Body of pancreas (tissue), 4 donors: ENCODE results near the gene VAPB. TPM values are rescaled to one million over a fixed set of nuclear protein-coding genes. Genes with fewer than 3 reads are reported as not detected.

Experiments
- ATAC-seq: fragments of 150-250 bp; one replicate; pipeline ENCODE4 v1.9.1; 2016
- DNase-seq, 4 donors: peaks; one replicate each; pipeline ENCODE4 v3.0.0-alpha.2; 2019
- H3K27ac ChIP-seq, 4 donors: fragments of 200-600 bp; sonication (generic); 1 replicate in 3 of 4; 2 replicates in 1 of 4; pipeline versions ENCODE4 v1.5.1 to v1.6.1; 2016 to 2019; ENCODE audit warnings: mild to moderate bottlenecking in 1 of 4, mixed read lengths in 1 of 4, moderate library complexity in 1 of 4
- H3K27me3 ChIP-seq, 2 donors: fragments of 200-600 bp; sonication (generic); one replicate each; pipeline ENCODE4 v1.6.0; 2016; ENCODE audit warnings: mild to moderate bottlenecking in 1 of 2
- H3K36me3 ChIP-seq, 2 donors: fragments of 200-600 bp; sonication (generic); replicated peaks in 1 of 2; 2 replicates each; pipeline ENCODE4 v1.5.1; 2016; ENCODE audit warnings: low read depth in 2 of 2; ENCODE audit not compliant: insufficient read depth in 1 of 2
- H3K4me1 ChIP-seq: fragments of 200-600 bp; sonication (generic); one replicate; pipeline ENCODE4 v1.6.0; 2016
- H3K4me3 ChIP-seq, 2 donors: fragments of 200-600 bp; sonication (generic); 1 replicate in 1 of 2; 2 replicates in 1 of 2; pipeline ENCODE4 v1.5.1; 2016 to 2019
- H3K9me3 ChIP-seq, 3 donors: fragments of 200-600 bp; sonication (generic); 1 replicate in 2 of 3; 2 replicates in 1 of 3; pipeline ENCODE4 v1.5.1; 2016
- CTCF ChIP-seq, 7 experiments: fragments of 450-650 bp in 4 of 7; fragments of 200-600 bp in 3 of 7; sonication (generic) in 3 of 7; IDR thresholded peaks; one replicate each; pipeline ENCODE4 v1.5.1; 2016 to 2019; ENCODE audit warnings: antibody characterized with exemption in 7 of 7
- POLR2A ChIP-seq, 3 donors: fragments of 450-650 bp; IDR thresholded peaks; one replicate each; pipeline ENCODE4 v1.6.1; 2016; ENCODE audit warnings: antibody characterized with exemption in 3 of 3, mild to moderate bottlenecking in 2 of 3
- WGBS, 2 donors: methylation state at CpG; one replicate each; pipeline ENCODE4 v1.1.5; 2017; 5-methylcytosine and 5-hydroxymethylcytosine counted together
- intact Hi-C: fragments of 100-400 bp; cut with DNase I; formaldehyde crosslinking; loops from one replicate; pipeline ENCODE4 v1.15.1; 2023
- total RNA-seq, 2 donors: library from RNA; depleted of rRNA; stranded (reverse); fragments of >200 nt; gene quantifications; one replicate each; pipeline ENCODE4 v1.1.0, GENCODE V29; 2016

Gene VAPB
- total RNA-seq, 2 donors from 2014 or later = 10.5 to 11.9 TPM

GRCh38 chr20:58435237-58435636 lies 46.2 kb downstream of the VAPB start:
- H3K9me3 ChIP-seq = no peaks in the 10 kb centered on the region
- no peak overlapping the region for H3K27ac ChIP-seq
- no peak overlapping the region for H3K4me3 ChIP-seq
- DNase-seq (no peak), ATAC-seq (no peak)
- peaks cover 23% of the 10 kb centered on the region for H3K4me1 ChIP-seq
- H3K36me3 ChIP-seq = no peaks in the 10 kb centered on the region
- TF ChIP-seq CTCF (IDR thresholded peaks at IDR 0.05) (no peak), POLR2A (IDR thresholded peaks at IDR 0.05) (no peak)
- H3K27me3 ChIP-seq = no peaks in the 10 kb centered on the region
- intact Hi-C loops = no loop called here
- WGBS, 2 donors = 89 to 90% methylated on average over 6 of the region's 6 CpGs

- 67 to 68% methylated on average over 5 of the region's 5 CpGs for WGBS, 2 donors
- peaks cover 17% of the 10 kb centered on the region for H3K4me1 ChIP-seq
- intact Hi-C loops = no loop called here
- peak overlapping the region in 1 of 4 donors; percentile 59 for H3K27ac ChIP-seq
- H3K9me3 ChIP-seq = no peaks in the 10 kb centered on the region
- TF ChIP-seq POLR2A (IDR thresholded peaks at IDR 0.05) (no peak), CTCF (IDR thresholded peaks at IDR 0.05) (no peak)
- DNase-seq = peak in 1 of 4 donors; percentile 17
- H3K4me3 ChIP-seq = no peak overlapping the region
- no peaks in the 10 kb centered on the region for H3K27me3 ChIP-seq
- H3K36me3 ChIP-seq = no peaks in the 10 kb centered on the region
- peak; percentile 68 for ATAC-seq
These were observed 48.0 kb downstream of the VAPB start for GRCh38 chr20:58436868-58437645.

- DNase-seq = no peak
- no peaks in the 10 kb centered on the region for H3K36me3 ChIP-seq
- ATAC-seq = no peak
- intact Hi-C loops = no loop called here
- H3K4me1 ChIP-seq = peaks cover 9% of the 10 kb centered on the region
- no peak overlapping the region for H3K4me3 ChIP-seq
- TF ChIP-seq CTCF (IDR thresholded peaks at IDR 0.05) = no peak
- no peak for TF ChIP-seq POLR2A (IDR thresholded peaks at IDR 0.05)
- WGBS, 2 donors = 83% methylated on average over 5 of the region's 5 CpGs
- no peaks in the 10 kb centered on the region for H3K9me3 ChIP-seq
- H3K27me3 ChIP-seq = no peaks in the 10 kb centered on the region
- no peak overlapping the region for H3K27ac ChIP-seq
These were observed 50.2 kb downstream of the VAPB start for GRCh38 chr20:58438970-58439808.

GRCh38 chr20:58440021-58440767 lies 51.2 kb downstream of the VAPB start:
- H3K27ac ChIP-seq = no peak overlapping the region
- intact Hi-C loops = no loop called here
- peaks cover 9% of the 10 kb centered on the region for H3K4me1 ChIP-seq
- ATAC-seq = no peak
- TF ChIP-seq POLR2A (IDR thresholded peaks at IDR 0.05) = no peak
- peaks cover 0 to 4% of the 10 kb centered on the region in 2 donors for H3K36me3 ChIP-seq
- no peaks in the 10 kb centered on the region for H3K9me3 ChIP-seq
- 90 to 91% methylated on average over 5 of the region's 5 CpGs for WGBS, 2 donors
- H3K27me3 ChIP-seq = no peaks in the 10 kb centered on the region
- no peak overlapping the region for H3K4me3 ChIP-seq
- no peak for DNase-seq

GRCh38 chr20:58441723-58442122 lies 52.7 kb downstream of the VAPB start:
- intact Hi-C loops = no loop called here
- H3K4me1 ChIP-seq = peaks cover 9% of the 10 kb centered on the region
- no peak for TF ChIP-seq POLR2A (IDR thresholded peaks at IDR 0.05)
- TF ChIP-seq CTCF (IDR thresholded peaks at IDR 0.05) = no peak
- no peaks in the 10 kb centered on the region for H3K9me3 ChIP-seq
- peaks cover 0 to 4% of the 10 kb centered on the region in 2 donors for H3K36me3 ChIP-seq
- DNase-seq (no peak), ATAC-seq (no peak)
- no peak overlapping the region for H3K4me3 ChIP-seq
- no peak overlapping the region for H3K27ac ChIP-seq
- no peaks in the 10 kb centered on the region for H3K27me3 ChIP-seq
